Fibroblast of skin of left biceps (primary cell): ENCODE measurements around the gene VAMP4.

ENCODE experiments used
- DNase-seq, 2 experiments: peaks; one replicate each; pipeline ENCODE4 v3.0.0-alpha.2; 2013; ENCODE audit warnings: low read depth in 2 of 2

The VAMP4 gene, protein sequence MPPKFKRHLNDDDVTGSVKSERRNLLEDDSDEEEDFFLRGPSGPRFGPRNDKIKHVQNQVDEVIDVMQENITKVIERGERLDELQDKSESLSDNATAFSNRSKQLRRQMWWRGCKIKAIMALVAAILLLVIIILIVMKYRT

DNA sequence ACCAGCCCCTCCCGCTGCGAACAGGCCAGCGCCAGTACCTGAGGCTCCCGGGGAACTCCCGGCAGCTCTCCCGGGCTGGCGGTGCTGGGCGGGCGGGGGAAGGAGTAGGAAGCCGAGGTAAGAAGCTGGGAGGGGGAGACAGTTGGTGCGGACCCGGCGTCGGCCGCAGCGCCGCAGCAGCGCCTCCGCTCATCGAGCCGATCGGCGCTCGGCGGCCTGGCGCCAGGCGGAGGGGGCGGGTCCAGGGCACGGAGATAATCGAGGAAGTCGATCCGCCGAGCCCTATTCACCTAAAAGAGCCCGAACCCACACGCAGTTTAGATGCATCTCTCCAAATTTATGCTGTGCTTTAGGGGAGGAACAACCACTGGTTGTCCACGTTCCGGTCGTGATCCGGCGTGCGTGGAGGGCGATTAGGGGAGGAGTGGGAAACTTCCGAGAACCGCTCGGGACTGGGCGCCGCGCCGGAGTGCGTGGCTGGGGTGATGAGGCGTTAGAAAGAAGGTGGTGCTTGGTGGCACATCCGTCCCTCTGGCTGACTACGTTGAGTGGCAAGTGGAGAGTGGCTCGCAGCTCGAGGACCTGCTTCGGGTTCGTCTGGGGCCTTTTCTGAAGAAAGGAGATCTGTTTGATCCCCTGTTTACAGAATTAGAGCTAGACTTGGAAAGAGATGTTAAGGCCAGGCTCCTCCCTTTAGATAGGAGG, at the start of gene VAMP4:
Gene VAMP4 (minus strand): TSS at position 194 of the 705 bp plus-strand sequence. CDS start 3,651 bp downstream, outside the sequence.
- peak; percentile 50 to 53 for DNase-seq

DNA sequence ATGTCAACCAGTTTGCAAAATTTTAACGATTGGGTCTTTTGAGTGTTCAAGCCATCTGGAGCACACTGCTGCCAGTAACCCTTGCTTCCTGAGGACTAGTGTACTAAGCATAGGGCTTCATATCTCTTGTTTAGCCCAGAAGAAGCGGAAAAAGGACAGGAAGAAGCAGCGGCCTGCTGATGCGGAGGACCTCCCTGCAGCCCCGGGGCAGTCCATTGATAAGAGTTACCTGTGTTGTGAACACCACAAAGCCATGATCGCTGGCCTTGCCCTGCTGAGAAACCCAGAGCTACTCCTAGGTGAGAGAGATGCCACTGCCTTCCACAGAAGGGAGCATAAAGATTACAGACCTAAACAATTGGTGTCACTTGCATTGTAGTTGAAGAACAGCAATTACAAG, 48.5 kb upstream of the VAMP4 start:
- no peak for DNase-seq

DNA sequence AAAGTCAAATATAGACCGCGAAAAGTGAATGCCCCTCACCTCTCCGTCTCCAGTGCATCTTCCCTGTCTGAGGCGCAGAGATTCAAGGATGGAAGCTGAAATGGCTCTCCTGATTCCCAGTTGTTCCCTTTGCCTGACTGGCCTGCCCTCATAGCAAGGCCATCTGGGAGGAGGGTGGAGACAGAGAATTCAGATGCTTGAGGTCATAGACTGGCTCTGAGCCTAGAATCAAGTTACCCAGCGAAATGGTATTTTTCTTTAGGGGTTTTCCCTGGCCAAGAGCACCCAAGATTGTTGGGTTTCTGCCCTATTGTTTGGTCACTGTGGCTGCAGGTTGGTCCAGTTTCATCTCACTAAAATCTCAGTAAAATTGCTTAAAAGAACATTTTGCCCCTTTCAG, 46.8 kb upstream of the VAMP4 start:
- DNase-seq = no peak

DNA sequence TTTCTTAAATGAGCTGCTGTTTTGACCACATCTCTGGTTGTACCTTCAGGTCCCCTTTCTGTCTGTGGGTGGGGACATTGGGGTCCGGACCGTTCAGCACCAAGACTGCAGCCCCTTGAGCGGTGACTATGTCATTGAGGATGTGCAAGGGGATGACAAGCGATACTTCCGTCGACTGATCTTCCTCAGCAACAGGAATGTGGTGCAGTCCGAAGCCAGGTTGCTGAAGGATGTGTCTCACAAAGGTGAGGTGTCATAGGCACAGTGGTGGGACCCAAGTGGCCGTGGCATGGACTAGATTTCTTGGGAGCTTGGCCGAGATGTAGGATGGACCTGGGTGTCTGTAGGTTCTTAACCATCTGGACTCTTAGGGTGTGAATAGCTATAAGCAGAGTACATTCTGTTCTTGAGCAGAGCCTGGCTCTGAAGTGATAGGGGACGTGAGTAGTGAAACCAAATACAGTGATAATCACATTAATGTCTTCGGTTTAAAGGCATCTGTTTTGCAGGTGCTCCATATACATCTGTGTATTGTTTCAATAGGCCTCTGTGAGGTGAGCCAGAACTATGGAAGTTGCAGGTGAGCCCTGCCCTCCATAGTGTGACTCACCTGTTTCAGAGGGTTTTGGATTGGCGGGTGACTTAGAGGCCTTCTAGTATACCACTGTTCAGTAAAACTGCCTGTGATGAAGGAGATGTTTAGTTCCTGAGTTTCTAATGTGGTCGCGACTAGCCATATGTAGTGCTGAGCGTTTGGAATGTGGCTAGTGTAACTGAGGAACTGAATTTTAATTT, 46.0 kb upstream of the VAMP4 start:
- DNase-seq = no peak

DNA sequence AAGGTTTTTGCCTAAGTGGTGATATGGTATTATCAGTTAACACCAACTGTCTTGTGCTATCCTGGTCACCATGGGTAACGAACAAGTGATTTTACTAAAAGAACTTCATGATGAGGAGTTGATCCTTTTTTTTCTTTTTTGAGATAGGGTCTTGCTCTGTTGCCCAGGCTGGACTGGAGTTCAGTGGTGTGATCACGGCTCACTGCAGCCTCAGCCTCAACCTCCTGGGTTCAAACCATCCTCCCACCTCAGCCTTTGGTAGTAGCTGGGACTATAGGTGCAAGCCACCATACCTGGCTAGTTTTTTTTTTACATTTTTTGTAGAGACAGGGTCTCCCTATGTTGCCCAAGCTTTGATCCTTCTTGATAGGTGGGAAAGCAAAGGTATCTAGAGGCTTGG, 44.7 kb upstream of the VAMP4 start:
- no peak for DNase-seq

DNA sequence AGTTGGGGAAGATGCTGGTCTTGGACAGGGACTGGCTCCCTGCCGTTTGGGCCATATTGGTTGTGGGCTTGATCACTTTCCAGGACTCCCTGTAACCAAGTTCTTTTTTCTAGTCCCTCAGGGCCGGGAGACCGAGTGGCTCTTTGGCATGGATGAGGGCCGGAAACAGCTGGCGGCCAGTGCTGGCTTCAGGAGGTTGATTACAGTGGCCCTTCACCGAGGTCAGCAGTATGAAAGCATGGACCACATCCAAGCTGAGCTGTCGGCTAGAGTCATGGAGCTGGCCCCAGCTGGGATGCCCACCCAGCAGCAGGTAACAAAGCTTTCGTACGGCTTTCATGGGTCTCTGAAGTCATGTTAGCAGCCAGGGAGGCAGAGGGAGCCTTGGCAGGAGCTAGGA, 43.9 kb upstream of the VAMP4 start:
- no peak for DNase-seq

DNA sequence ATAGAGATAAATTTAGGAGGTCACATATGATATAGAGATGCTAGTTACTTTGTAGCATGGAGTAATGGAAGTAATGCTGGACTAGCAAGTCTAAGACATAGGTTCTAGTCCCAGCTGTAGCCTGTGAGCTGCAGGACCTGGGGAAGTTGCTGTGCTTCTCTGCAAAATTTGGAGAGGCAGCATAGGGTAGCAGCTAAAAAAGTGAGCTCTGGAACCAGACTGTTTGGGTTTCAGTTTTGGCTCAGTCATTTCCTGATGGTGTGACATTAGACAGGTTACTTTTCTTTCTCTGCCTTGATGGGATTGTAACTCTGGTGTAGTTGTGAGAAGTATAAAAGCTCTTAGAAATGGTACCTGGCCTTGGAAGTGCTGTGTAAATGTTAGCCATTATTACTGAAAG, 42.9 kb upstream of the VAMP4 start:
- DNase-seq = no peak

DNA sequence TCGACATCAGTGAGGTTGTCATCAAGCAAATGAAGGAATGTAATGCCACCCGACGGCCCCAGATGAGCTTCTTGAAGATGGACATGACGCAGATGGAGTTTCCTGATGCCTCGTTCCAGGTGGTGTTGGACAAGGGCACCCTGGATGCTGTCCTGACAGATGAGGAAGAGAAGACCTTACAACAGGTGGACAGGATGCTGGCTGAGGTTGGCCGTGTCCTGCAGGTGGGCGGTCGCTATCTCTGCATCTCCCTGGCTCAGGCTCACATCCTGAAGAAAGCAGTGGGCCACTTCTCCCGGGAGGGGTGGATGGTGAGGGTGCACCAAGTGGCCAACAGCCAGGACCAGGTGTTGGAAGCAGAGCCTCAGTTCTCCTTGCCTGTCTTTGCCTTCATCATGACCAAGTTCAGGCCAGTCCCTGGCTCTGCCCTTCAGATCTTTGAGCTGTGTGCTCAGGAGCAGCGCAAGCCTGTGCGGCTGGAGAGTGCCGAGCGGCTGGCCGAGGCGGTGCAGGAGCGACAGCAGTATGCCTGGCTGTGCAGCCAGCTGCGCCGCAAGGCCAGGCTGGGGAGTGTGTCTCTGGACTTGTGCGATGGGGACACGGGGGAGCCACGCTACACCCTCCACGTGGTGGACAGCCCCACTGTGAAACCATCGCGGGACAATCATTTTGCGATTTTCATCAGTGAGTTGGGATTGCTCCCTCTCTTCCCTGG, 42.1 kb upstream of the VAMP4 start:
- no peak for DNase-seq

DNA sequence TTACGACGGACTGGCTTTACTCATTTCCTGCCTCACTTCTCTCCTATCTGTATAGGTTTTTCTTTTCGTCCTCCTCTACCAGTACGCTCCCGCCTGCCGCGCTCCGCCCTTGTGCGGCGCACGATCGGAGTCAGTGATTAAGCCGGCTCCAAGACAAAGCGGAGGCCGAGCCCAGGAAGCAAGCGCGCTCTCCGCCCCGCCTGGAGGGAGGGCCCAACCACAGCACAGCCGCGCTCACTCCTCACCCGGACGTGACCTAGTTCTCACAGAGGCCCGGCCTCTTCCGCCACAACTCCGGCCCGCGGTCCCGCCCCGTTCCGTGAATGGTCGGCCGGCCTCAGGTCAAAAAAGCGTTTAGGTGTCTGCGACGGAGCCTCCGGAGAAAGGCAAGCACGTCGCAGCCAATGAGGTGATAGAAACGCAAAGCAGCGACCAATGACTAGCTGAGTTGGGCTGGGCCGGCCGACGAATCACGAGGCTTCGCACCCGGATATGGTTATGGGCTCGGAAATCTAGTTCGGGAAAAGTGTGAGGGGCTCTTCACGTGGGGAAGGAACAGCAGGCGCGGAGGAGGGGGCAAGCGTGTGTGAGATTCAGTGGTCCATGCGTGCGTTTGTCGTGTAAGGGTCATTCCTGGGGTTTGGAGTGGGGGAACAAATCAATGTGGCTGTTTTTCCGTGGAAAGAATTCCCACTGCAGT, 39.5 kb upstream of the VAMP4 start, which contains the start of gene METTL13:
Gene METTL13 (plus strand): TSS at position 485 of the 700 bp plus-strand sequence. CDS start 308 bp downstream, outside the sequence.
- peak; percentile 98 for DNase-seq

DNA sequence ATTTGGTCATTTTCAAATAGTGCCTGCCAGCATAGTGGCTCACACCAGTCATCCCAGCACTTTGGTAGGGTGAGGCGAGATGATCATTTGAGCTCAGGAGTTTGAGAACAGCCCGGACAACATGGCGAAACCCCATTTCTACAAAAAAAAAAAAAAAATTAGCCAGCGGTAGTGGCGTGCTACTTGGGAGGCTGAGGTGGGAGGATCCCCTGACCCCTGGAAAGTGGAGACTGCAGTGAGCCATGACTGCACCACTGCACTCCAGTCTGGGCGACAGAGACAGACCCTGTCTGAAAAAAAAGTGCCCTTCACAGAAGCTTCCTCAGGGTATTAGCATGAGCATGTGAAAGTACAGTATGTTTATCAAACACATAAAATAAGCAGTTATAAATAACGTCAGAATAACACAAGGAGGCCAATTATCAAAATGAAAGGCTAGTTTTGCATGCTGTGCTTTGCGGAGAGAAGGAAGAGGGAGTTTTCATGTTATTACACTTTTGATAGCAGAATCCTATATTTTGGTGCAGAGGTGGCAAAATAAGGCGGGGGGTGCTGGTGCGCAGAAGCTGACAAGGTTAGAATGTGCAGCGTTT, 38.8 kb upstream of the VAMP4 start:
- no peak for DNase-seq

DNA sequence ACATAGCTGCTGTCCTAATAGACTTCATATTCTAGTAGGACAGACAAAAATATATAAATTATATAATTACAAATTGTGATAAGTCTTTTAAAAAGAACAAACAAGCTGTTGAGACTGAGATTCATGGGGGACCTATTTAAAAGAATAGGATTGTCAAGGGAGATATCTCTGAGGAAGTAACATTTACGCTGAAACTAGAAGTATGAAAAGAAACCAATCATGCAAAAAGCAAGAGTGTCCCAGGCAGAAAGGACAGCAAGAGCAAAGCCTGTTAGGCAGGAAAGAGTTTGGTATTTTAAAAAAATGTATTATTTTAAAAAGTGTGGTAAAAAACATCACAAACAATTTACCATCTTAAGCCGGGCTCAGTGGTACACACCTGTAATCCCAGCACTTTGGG, 30.4 kb upstream of the VAMP4 start:
- no peak for DNase-seq

DNA sequence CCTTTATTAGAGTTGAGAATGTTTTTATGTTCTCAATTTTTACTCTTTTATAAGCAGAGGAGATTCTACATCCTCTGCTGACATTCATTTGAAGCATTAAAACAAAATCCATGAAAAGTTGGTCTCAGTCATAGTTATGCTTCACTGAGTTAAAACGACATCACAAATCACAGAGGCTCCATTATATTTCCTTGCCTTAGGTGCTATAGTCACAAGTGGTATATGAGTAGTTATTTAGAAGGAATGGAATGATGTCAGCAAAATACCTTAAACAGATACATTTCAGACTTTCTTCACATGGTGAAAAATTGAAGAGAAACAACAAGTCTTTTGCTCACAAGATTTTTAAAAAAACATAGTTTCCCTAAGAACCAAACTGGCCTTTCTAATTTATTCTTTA, 27.9 kb upstream of the VAMP4 start:
- no peak for DNase-seq

DNA sequence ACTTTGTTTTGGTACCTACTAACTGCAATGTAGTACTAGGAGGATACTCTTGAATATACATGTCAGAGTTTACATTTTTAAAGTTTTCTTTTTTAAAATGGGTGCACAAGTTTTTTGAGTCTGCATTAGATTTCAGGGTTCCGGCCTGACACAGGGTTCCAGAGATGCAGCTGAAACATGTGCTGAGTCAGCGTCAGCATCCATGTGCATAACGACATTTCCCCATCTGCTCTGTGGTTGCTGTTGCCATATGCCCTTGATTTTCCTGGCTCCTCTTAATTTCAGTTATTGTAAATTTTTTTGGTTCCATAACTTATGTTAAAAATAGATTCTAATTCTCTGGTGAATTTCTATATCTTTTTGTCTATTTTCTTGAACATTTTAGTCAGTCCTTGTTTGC, 27.3 kb upstream of the VAMP4 start:
- DNase-seq = no peak

DNA sequence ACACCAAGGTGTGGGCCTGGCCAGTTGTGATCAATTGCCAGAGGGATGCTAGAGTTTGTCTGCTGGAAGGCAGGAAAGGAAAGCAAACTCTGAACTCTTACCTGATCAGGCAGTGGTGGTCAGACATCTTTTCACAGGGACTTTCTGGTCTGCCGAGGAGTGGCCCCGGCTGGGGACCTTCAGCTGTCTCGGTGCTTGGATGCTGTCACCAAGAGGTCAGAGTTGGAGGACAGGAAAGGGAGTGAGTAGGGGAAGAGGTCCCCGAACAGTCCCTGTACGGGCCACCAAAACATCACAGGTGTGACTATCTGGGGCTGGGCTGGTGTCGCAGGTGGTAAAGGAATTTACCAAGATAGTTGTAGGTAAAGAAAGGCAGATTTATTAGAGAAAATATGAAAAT, 21.9 kb upstream of the VAMP4 start:
- DNase-seq = no peak

DNA sequence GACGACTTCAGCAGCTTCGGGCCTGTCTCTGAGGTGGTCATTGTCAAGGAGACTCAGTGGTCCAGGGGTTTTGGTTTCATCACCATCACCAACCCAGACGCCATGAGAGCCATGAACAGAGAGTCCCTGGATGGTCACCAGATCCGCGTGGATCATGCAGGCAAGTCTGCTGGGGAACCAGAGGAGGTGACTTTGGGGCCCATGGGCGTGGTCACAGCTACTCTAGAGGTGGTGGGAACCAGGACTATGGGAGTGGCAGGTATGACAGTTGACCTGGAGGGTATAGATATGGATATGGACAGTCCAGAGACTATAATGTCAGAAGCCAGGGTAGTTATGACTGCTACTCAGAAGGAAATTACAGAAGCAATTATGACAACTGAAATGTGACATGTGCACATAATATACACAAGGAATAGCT, 20.3 kb upstream of the VAMP4 start:
- no peak for DNase-seq

DNA sequence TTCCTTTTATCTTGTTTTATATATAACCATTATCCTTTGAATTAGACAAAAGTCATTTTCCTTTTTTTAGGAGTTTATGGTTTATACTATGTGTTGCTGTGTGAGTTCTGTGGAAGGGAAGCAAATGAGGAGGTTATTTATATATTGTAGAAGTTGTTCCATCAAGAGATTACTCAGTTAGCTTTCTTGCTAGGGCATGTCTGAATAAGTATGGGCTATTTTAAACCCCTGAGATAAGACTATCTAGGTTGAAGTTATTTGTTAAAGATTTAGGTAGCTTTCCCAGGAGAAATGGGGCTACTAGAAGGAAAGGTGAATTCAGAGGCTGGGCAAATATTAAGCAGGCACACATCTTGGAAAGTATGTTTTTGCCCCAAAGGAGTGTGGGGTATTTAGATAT, 16.1 kb upstream of the VAMP4 start:
- DNase-seq = no peak

DNA sequence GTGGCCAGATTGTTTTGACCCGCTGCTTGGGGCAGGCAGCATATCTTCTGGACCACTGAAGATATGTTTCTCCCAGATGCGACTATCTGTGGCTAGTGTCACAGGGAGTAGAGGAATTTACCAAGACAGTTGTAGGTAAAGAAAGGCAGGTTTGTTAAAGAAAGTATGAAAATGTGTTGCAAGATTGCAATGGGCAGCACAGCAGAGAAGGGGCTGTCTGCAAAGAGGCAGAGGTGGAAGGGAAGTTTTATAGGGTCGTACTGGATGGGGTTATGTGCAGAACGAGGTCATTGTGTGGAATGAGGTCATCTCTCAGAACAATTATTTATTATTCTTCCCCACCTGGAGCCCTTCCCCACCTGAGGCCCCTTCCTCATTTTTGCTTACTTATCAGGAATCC, 15.0 kb upstream of the VAMP4 start:
- no peak for DNase-seq

DNA sequence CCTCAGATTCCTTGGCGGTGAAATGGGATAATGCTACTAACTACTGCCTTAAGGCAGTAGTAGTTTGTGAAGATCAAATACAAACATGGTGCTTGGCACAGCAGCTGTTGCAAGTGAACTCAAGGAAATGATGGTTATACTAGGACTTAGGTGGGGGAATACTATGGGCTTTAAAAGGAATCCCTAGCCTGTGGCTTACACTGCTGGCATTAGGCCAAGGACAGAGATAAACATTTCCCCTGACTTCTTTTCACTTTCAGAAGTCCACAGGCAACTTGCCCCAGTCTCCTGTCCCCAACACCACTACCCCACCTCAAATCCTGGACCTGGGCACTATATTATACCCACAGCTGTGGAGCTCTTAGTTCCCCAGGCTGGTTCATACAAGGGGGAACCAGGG, 13.1 kb upstream of the VAMP4 start:
- DNase-seq = no peak

DNA sequence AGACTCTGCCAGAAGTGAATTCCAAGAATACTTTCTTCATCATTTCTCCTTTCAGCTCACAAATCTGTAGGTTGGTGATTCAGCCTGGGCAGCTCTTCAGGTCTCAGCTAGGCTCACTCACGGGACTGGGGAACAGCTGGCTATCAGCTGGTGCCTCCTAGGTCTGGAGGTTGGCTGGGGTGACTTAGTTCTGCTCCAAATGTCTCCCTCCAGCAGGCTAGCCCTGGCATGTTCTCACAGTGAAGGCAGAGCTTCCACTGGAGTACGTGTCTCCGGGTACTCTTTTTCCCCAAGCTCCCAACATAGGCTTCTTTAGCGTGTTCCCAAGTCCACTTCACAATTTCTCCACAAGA, 12.5 kb upstream of the VAMP4 start:
- peak; percentile 37 to 47 for DNase-seq

DNA sequence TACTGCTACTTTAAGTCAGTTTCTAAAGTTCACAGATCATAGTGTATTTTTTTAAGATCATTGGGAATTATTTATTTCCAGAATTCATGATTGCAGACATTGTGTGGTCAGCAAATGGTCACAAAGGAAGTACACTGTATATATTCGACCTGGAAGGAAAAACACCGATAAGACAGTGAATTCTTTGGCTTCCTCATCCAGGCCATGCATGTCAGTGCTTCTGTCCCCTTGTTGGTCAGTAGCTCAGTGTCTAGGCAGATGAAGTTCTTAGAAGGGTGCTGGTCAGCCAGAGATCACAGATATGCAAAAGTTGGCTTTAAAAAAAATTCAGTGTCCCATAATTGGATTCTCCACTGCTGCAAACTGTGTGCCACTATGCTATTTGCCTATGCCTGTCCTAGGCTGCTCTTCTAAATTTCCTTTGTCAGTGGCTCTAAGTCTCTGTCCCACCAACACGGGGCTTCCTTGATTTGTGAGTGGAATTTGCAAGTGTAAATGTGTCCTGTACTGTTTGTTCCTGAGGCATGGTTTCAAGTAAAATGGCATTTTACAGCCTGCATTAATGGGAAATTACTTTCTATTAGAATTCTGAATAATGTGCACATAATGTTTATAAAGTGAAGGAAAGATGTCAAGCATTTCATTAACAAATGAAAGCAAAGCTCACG, 12.0 kb upstream of the VAMP4 start:
- no peak for DNase-seq

DNA sequence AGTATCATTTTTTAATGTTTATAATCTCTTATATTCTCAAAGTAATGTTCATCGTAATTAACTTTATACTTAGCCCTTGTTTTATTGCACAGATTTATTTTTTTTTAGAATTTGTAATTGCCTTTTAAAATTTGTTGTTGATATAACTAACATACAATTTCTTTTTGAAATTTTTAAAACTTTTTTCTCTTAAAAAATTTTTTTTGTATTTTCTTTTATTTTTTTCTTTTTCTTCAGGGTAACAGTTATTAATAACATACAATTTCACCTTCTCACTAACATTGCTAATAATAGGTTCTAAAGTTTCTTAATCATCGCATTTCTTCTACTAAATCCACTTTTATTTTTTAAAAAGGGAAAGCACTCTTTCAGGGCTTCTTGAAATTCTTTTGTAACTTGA, 11.3 kb upstream of the VAMP4 start:
- no peak for DNase-seq
